Measurements from ENCODE around the gene SP4. TPM values are rescaled to one million over a fixed set of nuclear protein-coding genes. Genes with fewer than 3 reads are reported as not detected.
"Not testable (repeated sequence)": the region's sequence is repeated elsewhere in the genome, so short reads cannot be mapped to it uniquely, and the experiment has no call there.

The SP4 gene
- total RNA-seq, 2 donors from 2014 or later = 2.6 to 3.9 TPM

- no peaks in the 10 kb centered on the region for H3K27me3 ChIP-seq
- TF ChIP-seq, protein P1, sequence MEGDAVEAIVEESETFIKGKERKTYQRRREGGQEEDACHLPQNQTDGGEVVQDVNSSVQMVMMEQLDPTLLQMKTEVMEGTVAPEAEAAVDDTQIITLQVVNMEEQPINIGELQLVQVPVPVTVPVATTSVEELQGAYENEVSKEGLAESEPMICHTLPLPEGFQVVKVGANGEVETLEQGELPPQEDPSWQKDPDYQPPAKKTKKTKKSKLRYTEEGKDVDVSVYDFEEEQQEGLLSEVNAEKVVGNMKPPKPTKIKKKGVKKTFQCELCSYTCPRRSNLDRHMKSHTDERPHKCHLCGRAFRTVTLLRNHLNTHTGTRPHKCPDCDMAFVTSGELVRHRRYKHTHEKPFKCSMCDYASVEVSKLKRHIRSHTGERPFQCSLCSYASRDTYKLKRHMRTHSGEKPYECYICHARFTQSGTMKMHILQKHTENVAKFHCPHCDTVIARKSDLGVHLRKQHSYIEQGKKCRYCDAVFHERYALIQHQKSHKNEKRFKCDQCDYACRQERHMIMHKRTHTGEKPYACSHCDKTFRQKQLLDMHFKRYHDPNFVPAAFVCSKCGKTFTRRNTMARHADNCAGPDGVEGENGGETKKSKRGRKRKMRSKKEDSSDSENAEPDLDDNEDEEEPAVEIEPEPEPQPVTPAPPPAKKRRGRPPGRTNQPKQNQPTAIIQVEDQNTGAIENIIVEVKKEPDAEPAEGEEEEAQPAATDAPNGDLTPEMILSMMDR (IDR thresholded peaks at IDR 0.05) = peak; percentile 22
These were observed 98.1 kb downstream of the SP4 start for GRCh38 chr7:21526007-21526406.

GRCh38 chr7:21526448-21526847 lies 98.6 kb downstream of the SP4 start:
- H3K4me3 ChIP-seq = no peak overlapping the region

More at GRCh38 chr7:21526007-21526406, 98.1 kb downstream of the SP4 start:
- no peak for DNase-seq
- intact Hi-C loops (cut with DNase I) = no loop called here
- Histone ChIP-seq H3K4me1 (no peaks in the 10 kb centered on the region), H3K4me3 (no peak overlapping the region), H3K9ac (ENCODE audit: low read depth in 2 of 2, low read length in 2 of 2) (no peak overlapping the region), H3K36me3 (no peaks in the 10 kb centered on the region), H3K9me3 (no peaks in the 10 kb centered on the region), H3K27ac (no peak overlapping the region)

DNA sequence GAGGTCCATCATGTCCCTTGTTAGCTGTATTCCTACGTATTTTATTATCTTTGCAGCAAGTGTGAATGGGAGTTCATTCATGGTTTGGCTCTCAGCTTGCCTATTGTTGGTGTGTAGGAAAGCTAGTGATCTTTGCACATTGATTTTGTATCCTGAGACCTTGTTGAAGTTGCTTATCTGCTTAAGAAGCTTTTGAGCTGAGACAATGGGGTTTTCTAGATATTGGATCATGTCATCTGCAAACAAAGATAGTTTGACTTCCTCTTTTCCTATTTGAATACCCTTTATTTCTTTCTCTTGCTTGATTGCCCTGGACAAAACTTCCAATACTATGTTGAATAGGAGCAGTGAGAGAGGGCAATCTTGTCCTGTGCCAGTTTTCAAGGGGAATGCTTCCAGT lies 104.6 kb downstream of the SP4 start:
- not testable (repeated sequence) for H3K4me1 ChIP-seq

More at GRCh38 chr7:21526448-21526847, 98.6 kb downstream of the SP4 start:
- Histone ChIP-seq H3K27ac (no peak overlapping the region), H3K9ac (ENCODE audit: low read depth in 2 of 2, low read length in 2 of 2) (no peak overlapping the region), H3K4me1 (no peaks in the 10 kb centered on the region), H3K36me3 (no peaks in the 10 kb centered on the region), H3K27me3 (no peaks in the 10 kb centered on the region), H3K9me3 (no peaks in the 10 kb centered on the region)
- DNase-seq = no peak
- TF ChIP-seq, protein P1 (IDR thresholded peaks at IDR 0.05) = no peak
- intact Hi-C loops (cut with DNase I) = no loop called here

DNA sequence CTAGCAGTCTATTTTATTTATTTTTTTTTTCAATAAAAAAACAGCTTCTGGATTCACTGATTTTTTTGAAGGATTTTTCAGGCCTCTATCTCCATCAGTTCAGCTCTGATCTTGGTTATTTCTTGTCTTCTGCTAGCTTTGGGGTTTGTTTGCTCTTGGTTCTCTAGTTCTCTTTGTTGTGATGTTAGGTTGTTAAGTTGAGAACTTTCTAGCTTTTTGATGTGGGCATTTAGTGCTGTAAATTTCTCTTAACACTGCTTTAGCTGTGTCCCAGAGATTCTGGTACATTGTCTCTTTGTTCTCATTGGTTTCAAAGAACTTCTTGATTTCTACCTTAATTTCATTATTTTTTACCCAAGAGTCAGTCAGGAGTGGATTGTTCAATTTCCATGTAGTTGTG lies 105.8 kb downstream of the SP4 start:
- H3K4me1 ChIP-seq; H3K27me3 ChIP-seq; H3K4me3 ChIP-seq; DNase-seq; H3K9ac ChIP-seq (ENCODE audit: low read depth in 2 of 2, low read length in 2 of 2); H3K9me3 ChIP-seq; H3K36me3 ChIP-seq; intact Hi-C loops (cut with DNase I); H3K27ac ChIP-seq: not testable (repeated sequence)

More for the DNA sequence above, 104.6 kb downstream of the SP4 start:
- intact Hi-C loops (cut with DNase I); H3K36me3 ChIP-seq; H3K9ac ChIP-seq (ENCODE audit: low read depth in 2 of 2, low read length in 2 of 2); H3K4me3 ChIP-seq; DNase-seq; H3K27me3 ChIP-seq; H3K27ac ChIP-seq; H3K9me3 ChIP-seq: not testable (repeated sequence)

DNA sequence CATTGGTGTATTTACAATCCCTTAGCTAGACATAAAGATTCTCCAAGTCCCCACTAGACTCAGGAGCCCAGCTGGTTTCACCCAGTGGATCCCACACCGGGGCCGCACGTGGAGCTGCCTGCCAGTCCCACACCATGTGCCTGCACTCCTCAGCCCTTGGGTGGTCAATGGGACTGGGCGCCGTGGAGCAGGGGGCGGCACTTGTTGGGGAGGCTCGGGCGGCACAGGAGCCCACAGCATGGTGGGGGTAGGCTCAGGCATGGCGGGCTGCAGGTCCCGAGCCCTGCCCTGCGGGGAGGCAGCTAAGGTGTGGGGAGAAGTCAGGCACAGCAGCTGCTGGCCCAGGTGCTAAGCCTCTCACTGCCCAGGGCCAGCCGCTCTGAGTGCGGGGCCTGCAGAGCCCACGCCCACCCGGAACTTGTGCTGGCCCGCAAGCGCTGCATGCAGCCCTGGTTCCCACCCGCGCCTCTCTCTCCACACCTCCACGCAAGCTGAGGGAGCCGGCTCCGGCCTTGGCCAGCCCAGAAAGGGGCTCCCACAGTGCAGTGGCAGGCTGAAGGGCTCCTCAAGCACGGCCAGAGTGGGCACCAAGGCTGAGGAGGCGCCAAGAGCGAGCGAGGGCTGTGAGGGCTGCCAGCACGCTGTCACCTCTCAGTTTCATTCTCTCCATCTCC lies 108.7 kb downstream of the SP4 start:
- H3K36me3 ChIP-seq; H3K9ac ChIP-seq (ENCODE audit: low read depth in 2 of 2, low read length in 2 of 2); H3K27me3 ChIP-seq; intact Hi-C loops (cut with DNase I); H3K4me3 ChIP-seq; H3K4me1 ChIP-seq; H3K27ac ChIP-seq; H3K9me3 ChIP-seq; DNase-seq: not testable (repeated sequence)

- TF ChIP-seq, protein P1 (IDR thresholded peaks at IDR 0.05) = no peak
- Histone ChIP-seq H3K9me3 (no peaks in the 10 kb centered on the region), H3K27ac (no peak overlapping the region), H3K36me3 (no peaks in the 10 kb centered on the region), H3K4me1 (peaks cover 7% of the 10 kb centered on the region), H3K27me3 (peaks cover 14% of the 10 kb centered on the region), H3K9ac (ENCODE audit: low read depth in 2 of 2, low read length in 2 of 2) (no peak overlapping the region), H3K4me3 (no peak overlapping the region)
- intact Hi-C loops (cut with DNase I) = no loop called here
- DNase-seq = no peak
These were observed 111.1 kb downstream of the SP4 start for GRCh38 chr7:21538936-21539495.

DNA sequence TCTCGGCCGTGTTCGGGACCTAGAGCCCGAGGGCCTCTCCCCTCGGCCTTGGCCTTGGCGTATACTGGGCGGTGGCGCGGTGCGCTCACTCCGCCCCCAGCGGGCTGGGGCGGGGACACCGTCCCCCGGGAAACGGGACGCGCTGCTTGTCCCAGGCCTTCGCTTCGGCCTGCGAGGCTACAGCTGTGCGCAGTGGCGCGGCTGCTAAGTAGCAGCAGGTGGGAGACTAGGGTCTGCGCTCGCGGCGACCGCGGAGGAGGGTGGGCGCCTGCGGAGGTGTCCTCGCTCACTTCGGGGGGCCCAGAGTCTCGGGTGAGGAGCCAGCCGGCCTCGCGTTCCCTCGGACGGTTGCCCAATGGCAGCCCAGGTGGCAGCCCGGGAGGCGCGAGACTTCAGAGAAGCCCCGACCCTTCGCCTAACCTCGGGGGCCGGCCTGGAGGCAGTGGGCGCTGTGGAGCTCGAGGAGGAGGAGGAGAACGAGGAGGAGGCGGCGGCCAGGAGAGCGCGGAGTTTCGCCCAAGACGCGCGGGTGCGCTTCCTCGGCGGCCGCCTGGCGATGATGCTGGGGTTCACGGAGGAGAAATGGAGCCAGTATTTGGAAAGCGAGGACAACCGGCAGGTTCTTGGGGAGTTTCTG lies 115.1 kb downstream of the SP4 start, which contains the start of gene DNAH11:
Gene DNAH11 (plus strand): TSS at position 149 of the 637 bp plus-strand sequence. CDS start 207 bp downstream, at position 356.
- Histone ChIP-seq H3K4me1 (peaks cover 7% of the 10 kb centered on the region), H3K27me3 (peaks cover 26% of the 10 kb centered on the region), H3K36me3 (no peaks in the 10 kb centered on the region), H3K4me3 (peak within 1 kb of the TSS; percentile 33), H3K9me3 (no peaks in the 10 kb centered on the region), H3K9ac (ENCODE audit: low read depth in 2 of 2, low read length in 2 of 2) (no peak within 1 kb of the TSS), H3K27ac (no peak within 1 kb of the TSS)
- DNase-seq = peak; percentile 31
- TF ChIP-seq, protein P1 (IDR thresholded peaks at IDR 0.05) = no peak
- intact Hi-C loops (cut with DNase I) = no loop called here

Measured in colonic mucosa (tissue), 4 donors.